ENCODE measurements around the gene USP15.
"Not testable (repeated sequence)": the region's sequence is repeated elsewhere in the genome, so short reads cannot be mapped to it uniquely, and the experiment has no call there.

USP15 gene

DNA sequence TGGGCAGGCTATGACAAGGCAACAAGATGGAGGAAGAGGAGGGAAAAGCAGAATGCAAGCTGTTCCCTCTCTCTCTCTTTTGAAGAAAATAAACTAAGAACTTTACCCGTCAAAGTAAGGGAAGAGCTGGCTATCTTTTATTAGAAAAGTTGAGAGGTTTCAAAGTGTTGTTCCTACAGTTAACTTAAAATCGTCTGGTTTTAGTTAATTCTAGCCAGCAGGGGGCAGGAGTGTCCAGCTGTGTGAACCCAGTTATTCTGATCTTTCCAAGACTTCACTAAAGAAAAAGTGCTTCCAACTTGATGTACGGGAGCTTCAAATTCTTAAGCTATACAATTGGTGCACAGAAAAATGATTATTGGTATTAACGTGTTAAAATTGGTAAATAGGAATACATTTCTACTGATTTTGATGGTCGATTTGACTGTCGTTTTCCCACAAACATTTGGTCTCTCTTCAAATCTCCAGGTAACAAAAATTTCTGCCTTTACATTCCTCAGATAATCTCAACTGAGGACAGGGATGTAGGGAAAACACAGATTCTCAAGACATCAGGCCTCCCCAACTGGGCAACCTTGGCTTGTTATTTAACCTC is 178.0 kb downstream of the USP15 start:
- peak in 2 of 3 donors; percentile 24 to 50 for DNase-seq (ENCODE audit: low read depth in 3 of 3)

DNA sequence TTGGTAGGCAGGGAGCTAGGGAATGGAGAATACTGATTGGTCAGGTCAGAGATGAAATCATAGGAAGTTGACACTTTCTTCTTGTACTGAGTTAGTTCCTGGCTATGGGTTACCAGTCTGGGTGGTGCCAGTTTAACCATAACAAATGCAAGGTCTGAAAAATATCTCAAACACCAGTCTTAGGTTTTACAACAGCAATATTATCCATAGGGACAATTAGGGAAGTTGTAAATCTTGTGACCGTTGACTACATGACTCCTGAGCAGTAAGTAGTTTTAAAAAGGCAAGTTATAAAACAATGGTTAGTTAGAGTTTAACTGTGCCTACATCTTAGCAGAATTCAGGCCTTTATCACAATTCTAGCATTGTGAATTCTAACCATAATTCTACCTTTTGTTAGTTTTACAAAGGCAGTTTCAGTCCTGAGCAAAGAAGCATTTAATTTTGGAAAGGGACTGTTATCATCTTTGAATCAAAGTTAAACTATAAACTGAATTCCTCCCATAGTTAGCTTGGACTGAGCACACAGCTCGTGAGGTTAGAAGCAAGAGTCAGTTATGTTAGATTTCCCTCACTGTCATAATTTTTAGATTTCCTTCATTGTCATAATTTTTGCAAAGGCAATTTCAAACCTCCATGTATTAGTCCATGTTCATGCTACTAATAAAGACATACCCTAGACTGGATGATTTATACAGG is 186.7 kb downstream of the USP15 start:
- no peak for DNase-seq (ENCODE audit: low read depth in 3 of 3)

DNA sequence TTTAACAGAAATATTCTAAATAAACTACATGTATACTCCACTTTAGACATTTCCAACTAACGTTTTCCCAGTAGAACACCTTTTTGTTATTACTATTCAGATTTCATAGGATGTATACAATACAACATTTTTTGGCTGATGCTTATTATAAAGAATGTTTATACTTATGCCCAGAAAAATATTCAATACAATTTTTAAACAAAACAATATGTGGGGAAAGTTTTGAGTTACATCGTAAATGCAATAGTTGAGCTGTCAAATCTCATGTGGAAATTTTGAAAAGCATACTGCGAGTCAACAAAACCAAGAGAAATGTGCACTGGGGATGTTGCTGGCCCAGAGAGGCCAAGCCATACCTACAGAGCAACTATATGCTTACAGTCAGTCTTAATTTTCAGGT is 188.2 kb downstream of the USP15 start:
- no peak for DNase-seq (ENCODE audit: low read depth in 3 of 3)

DNA sequence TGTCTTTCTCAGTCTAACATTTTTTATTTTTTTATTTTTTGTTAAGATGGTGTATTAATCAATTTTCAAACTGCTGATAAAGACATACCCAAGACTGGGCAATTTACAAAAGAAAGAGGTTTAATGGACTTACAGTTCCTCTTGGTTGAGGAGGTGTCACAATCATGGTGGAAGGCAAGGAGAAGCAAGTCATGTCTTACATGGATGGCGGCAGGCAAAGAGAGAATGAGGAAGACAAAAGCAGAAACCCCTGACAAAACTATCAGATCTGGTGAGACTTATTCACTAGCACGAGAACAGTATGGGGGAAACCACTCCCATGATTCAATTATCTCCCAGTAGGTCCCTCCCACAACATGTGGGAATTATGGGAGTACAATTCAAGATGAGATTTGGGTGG is 195.2 kb downstream of the USP15 start:
- not testable (repeated sequence) for DNase-seq (ENCODE audit: low read depth in 3 of 3)

DNA sequence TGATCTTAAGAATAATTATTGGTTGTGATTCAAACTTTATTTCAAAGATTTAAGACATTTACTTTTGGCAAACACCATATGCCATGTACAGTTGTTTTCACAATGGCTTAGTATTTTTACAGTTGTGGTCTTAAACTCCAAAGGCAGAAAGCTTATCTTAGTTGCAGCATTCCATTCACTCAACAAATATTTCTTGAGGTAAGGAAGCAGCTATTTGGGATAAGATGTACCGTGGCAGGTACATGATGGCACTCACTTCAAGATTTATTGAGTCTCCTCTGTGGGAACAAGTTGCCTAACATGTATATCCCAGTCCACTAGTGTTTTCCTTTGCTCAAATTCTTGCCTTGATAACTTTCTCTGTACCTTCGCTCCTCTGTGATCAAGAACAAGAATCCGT is 198.4 kb downstream of the USP15 start:
- DNase-seq (ENCODE audit: low read depth in 3 of 3), result no peak

DNA sequence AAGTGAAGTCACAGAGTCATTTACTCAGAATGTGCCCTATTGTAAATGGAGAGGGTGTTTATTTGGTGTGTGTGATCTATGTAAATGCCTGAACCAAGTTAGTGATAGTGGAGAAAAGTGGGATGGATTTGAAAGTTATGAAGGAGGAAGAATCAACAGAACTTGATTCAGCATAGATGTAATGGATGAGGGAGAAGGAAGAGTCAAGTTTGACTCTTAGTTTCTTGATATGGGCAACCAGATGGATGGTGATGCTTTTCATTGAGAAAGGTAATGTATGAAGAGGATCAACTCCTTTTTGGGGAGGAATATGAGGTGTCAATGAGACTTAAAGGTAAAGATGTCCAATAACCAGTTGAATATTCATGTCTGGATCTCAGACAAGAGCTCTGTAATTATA is 199.8 kb downstream of the USP15 start:
- DNase-seq (ENCODE audit: low read depth in 3 of 3), result no peak

DNA sequence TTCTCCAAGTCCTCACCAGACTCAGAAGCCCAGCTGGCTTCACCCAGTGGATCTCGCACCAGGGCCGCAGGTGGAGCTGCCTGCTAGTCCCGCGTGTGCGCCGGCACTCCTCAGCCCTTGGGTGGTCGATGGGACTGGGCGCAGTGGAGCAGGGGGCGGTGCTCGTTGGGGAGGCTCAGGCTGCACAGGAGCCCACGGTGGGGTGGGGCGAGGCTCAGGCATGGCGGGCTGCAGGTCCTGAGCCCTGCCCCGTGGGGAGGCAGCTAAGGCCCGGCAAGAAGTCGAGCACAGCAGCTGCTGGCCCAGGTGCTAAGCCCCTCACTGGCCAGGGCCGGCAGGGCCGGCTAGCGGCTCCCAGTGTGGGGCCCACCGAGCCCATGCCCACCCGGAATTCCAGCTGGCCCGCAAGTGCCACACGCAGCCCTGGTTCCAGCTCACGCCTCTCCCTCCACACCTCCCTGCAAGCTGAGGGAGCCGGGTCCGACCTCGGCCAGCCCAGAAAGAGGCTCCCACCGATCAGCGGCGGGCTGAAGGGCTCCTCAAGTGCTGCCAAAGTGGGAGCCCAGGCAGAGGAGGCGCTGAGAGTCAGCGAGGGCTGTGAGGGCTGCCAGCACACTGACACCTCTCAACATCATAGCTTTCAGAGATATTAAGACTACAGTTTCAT is 201.1 kb downstream of the USP15 start:
- not testable (repeated sequence) for DNase-seq (ENCODE audit: low read depth in 3 of 3)

DNA sequence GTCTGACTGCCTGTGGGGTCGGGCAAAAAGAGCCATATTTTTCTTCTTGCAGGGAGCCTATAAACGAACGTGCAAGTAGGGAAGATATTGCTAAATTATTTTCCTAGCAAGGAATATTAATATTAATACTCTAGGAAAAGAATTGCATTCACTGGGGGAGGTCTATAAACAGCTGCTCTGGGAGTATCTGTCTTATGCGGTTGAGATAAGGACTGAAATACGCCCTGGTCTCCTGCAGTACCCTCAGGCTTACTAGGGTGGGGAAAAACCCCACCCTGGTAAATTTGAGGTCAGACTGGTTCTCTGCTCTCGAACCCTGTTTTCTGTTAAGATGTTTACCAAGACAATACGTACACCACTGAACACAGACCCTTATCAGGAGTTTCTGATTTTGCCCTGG is 203.0 kb downstream of the USP15 start:
- DNase-seq (ENCODE audit: low read depth in 3 of 3), result not testable (repeated sequence)
